ENCODE data around the gene TFEC.

DNA sequence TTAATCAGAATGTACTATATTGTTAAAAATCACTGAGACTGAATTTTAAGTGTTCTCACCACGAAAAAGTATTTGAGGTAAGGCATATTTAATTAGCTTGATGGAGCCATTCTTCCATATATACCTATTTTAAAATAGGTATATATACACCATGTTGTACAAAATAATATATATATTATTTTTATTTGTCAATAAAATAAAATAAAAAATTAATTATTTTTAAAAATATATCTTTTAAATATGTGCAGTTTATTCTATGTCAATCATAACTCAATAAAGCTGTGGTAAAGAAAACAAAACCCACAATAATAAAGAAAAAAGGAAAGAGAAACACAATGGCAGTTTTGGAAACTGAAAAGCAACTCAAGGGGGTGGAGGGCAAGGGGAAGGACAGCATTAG, 33.6 kb upstream of the TFEC start:
- TF ChIP-seq, protein P1, sequence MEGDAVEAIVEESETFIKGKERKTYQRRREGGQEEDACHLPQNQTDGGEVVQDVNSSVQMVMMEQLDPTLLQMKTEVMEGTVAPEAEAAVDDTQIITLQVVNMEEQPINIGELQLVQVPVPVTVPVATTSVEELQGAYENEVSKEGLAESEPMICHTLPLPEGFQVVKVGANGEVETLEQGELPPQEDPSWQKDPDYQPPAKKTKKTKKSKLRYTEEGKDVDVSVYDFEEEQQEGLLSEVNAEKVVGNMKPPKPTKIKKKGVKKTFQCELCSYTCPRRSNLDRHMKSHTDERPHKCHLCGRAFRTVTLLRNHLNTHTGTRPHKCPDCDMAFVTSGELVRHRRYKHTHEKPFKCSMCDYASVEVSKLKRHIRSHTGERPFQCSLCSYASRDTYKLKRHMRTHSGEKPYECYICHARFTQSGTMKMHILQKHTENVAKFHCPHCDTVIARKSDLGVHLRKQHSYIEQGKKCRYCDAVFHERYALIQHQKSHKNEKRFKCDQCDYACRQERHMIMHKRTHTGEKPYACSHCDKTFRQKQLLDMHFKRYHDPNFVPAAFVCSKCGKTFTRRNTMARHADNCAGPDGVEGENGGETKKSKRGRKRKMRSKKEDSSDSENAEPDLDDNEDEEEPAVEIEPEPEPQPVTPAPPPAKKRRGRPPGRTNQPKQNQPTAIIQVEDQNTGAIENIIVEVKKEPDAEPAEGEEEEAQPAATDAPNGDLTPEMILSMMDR (IDR thresholded peaks at IDR 0.05) = no peak
- TF ChIP-seq, protein P2, sequence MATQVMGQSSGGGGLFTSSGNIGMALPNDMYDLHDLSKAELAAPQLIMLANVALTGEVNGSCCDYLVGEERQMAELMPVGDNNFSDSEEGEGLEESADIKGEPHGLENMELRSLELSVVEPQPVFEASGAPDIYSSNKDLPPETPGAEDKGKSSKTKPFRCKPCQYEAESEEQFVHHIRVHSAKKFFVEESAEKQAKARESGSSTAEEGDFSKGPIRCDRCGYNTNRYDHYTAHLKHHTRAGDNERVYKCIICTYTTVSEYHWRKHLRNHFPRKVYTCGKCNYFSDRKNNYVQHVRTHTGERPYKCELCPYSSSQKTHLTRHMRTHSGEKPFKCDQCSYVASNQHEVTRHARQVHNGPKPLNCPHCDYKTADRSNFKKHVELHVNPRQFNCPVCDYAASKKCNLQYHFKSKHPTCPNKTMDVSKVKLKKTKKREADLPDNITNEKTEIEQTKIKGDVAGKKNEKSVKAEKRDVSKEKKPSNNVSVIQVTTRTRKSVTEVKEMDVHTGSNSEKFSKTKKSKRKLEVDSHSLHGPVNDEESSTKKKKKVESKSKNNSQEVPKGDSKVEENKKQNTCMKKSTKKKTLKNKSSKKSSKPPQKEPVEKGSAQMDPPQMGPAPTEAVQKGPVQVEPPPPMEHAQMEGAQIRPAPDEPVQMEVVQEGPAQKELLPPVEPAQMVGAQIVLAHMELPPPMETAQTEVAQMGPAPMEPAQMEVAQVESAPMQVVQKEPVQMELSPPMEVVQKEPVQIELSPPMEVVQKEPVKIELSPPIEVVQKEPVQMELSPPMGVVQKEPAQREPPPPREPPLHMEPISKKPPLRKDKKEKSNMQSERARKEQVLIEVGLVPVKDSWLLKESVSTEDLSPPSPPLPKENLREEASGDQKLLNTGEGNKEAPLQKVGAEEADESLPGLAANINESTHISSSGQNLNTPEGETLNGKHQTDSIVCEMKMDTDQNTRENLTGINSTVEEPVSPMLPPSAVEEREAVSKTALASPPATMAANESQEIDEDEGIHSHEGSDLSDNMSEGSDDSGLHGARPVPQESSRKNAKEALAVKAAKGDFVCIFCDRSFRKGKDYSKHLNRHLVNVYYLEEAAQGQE (IDR thresholded peaks at IDR 0.05; ENCODE audit: low read depth, low read length) = no peak
- TF ChIP-seq, protein P3, sequence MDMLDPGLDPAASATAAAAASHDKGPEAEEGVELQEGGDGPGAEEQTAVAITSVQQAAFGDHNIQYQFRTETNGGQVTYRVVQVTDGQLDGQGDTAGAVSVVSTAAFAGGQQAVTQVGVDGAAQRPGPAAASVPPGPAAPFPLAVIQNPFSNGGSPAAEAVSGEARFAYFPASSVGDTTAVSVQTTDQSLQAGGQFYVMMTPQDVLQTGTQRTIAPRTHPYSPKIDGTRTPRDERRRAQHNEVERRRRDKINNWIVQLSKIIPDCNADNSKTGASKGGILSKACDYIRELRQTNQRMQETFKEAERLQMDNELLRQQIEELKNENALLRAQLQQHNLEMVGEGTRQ (IDR thresholded peaks at IDR 0.05; ENCODE audit: borderline replicate concordance, low read depth, low read length) = no peak
- no peak for TF ChIP-seq JUND (IDR thresholded peaks at IDR 0.05)
- no peak for TF ChIP-seq FOXJ3 (CRISPR knock-in tag; IDR thresholded peaks at IDR 0.05)
- no peak for TF ChIP-seq POLR2AphosphoS5 (IDR thresholded peaks at IDR 0.05; ENCODE audit: low read depth, low read length)
- TF ChIP-seq ELF1 (IDR thresholded peaks at IDR 0.05) = no peak
- no peak for TF ChIP-seq RAD21 (IDR thresholded peaks at IDR 0.05; ENCODE audit: low read length)
- TF ChIP-seq SMC3 (IDR thresholded peaks at IDR 0.05; ENCODE audit: low read depth, low read length) = no peak
- no peak for TF ChIP-seq YY1 (IDR thresholded peaks at IDR 0.05; ENCODE audit: low read depth)
- no peak for TF ChIP-seq RCOR1 (IDR thresholded peaks at IDR 0.05; ENCODE audit: low read length)
